HCT116 (cell line): ENCODE data around the gene TRPM6. TPM values are rescaled to one million over a fixed set of nuclear protein-coding genes. Genes with fewer than 3 reads are reported as not detected.

Experiments
- ATAC-seq: fragments of 200-7000 bp; cut with Tn5 transposase; 2 replicates; pipeline ENCODE4 v1.9.1; 2020; ENCODE audit warnings: mild to moderate bottlenecking, moderate library complexity
- BruUV-seq: library from RNA; stranded (reverse); fragments of 400-500 nt; replicated peaks from 2 replicates; lab custom pipeline; 2021; lab: Mats Ljungman, UMichigan
- CTCF ChIA-PET: fragments of 300-600 bp; sonication (Branson Sonifier 250); formaldehyde crosslinking; loops from one replicate; lab custom pipeline; 2021; ENCODE audit warnings: antibody characterized with exemption; lab: Charles Lee
- POLR2A ChIA-PET: fragments of 300-600, 350-600 bp; sonication (Branson Sonifier 250); formaldehyde crosslinking; loops from one replicate; lab custom pipeline; 2021; ENCODE audit warnings: antibody characterized with exemption; lab: Charles Lee
- RAD21 ChIA-PET, 2 experiments: fragments of 300-600 bp; sonication (Branson Sonifier 250); formaldehyde crosslinking; loops; one replicate each; lab custom pipeline; 2023; ENCODE audit warnings: low total read pairs in 2 of 2; ENCODE audit not compliant: uncharacterized antibody in 2 of 2, unreplicated experiment in 2 of 2, low non-redundant PET in 1 of 2; lab: Charles Lee
- DNase-seq: peaks from one replicate; pipeline ENCODE4 v3.0.0-alpha.2; 2010; ENCODE audit warnings: low read depth, low spot score
- H2AFZ ChIP-seq: fragments of 200-600 bp; shearing (Covaris generic), sonication (generic); 2 replicates; pipeline ENCODE4 v1.6.1; 2017; ENCODE audit warnings: low read depth, mixed run types, mixed read lengths, antibody characterized with exemption, low read length; ENCODE audit not compliant: poor library complexity, severe bottlenecking
- H3K27ac ChIP-seq: 2 replicates; pipeline ENCODE4 v1.5.1; 2012; ENCODE audit warnings: low read depth, low read length
- H3K27me3 ChIP-seq: fragments of 200-600 bp; sonication (generic); 2 replicates; pipeline ENCODE4 v1.6.1; 2016; ENCODE audit warnings: mixed run types, low read length, mixed read lengths; ENCODE audit not compliant: insufficient read depth
- H3K36me3 ChIP-seq, 2 experiments: fragments of 200-500 bp in 1 of 2; fragments of 200-600 bp in 1 of 2; sonication (Bioruptor generic) in 1 of 2; sonication (generic) in 1 of 2; 2 replicates each; pipeline versions ENCODE4 v1.5.1 to v1.6.1; 2014 to 2016; ENCODE audit warnings: low read length in 2 of 2, inconsistent platforms in 1 of 2, mixed read lengths in 1 of 2, mixed run types in 1 of 2; ENCODE audit not compliant: insufficient read depth in 2 of 2, control insufficient read depth in 1 of 2
- H3K4me1 ChIP-seq, 2 experiments: fragments of 200-600 bp in 1 of 2; sonication (generic) in 1 of 2; 2 replicates each; pipeline versions ENCODE4 v1.5.1 to v1.6.1; 2012 to 2017; ENCODE audit warnings: low read length in 2 of 2, inconsistent platforms in 1 of 2, mild to moderate bottlenecking in 1 of 2, mixed read lengths in 1 of 2, mixed run types in 1 of 2, moderate library complexity in 1 of 2; ENCODE audit not compliant: insufficient read depth in 2 of 2, control insufficient read depth in 1 of 2
- H3K4me2 ChIP-seq: fragments of 200-600 bp; sonication (generic); 2 replicates; pipeline ENCODE4 v1.6.1; 2017; ENCODE audit warnings: mixed run types, low read length, mixed read lengths
- H3K4me3 ChIP-seq, 2 experiments: fragments of 200-600 bp in 1 of 2; sonication (generic) in 1 of 2; replicated peaks in 1 of 2; 2 replicates each; pipeline ENCODE4 v1.5.1; 2011 to 2016; ENCODE audit warnings: low read length in 2 of 2, control low read depth in 1 of 2, low read depth in 1 of 2, mild to moderate bottlenecking in 1 of 2, mixed read lengths in 1 of 2, mixed run types in 1 of 2
- H3K79me2 ChIP-seq: fragments of 200-600 bp; sonication (generic); 2 replicates; pipeline ENCODE4 v1.6.1; 2017; ENCODE audit warnings: mild to moderate bottlenecking, mixed run types, low read length, moderate library complexity, mixed read lengths; ENCODE audit not compliant: insufficient read depth
- H3K9ac ChIP-seq: fragments of 200-600 bp; sonication (generic); 2 replicates; pipeline ENCODE4 v1.6.1; 2016; ENCODE audit warnings: low read length, mixed read lengths
- H3K9me2 ChIP-seq: fragments of 200-600 bp; sonication (generic), shearing (Covaris generic); 2 replicates; pipeline ENCODE4 v1.6.1; 2017; ENCODE audit warnings: mixed run types, mild to moderate bottlenecking, moderate library complexity; ENCODE audit not compliant: insufficient read depth
- H3K9me3 ChIP-seq, 2 experiments: fragments of 200-500 bp in 1 of 2; fragments of 200-600 bp in 1 of 2; sonication (Bioruptor generic) in 1 of 2; sonication (generic) in 1 of 2; 2 replicates each; pipeline ENCODE4 v1.6.1; 2014 to 2017; ENCODE audit warnings: low read length in 2 of 2, mixed read lengths in 2 of 2, inconsistent platforms in 1 of 2, low read depth in 1 of 2, mild to moderate bottlenecking in 1 of 2, mixed run types in 1 of 2, moderate library complexity in 1 of 2; ENCODE audit not compliant: control insufficient read depth in 1 of 2, insufficient read depth in 1 of 2
- H4K20me1 ChIP-seq: fragments of 200-600 bp; sonication (generic), shearing (Covaris generic); 2 replicates; pipeline ENCODE4 v1.6.1; 2017; ENCODE audit warnings: mixed run types, mild to moderate bottlenecking, moderate library complexity; ENCODE audit not compliant: insufficient read depth
- ELF1 ChIP-seq: IDR thresholded peaks from 2 replicates; pipeline ENCODE4 v1.6.1; 2012; ENCODE audit warnings: low read depth, borderline replicate concordance
- EZH2 ChIP-seq: fragments of 200-600 bp; sonication (generic); IDR thresholded peaks from 2 replicates; pipeline ENCODE4 v1.6.1; 2017; ENCODE audit warnings: antibody characterized with exemption, mixed run types
- EZH2phosphoT487 ChIP-seq: fragments of 200-600 bp; IDR thresholded peaks from 2 replicates; pipeline ENCODE4 v1.6.1; 2018; ENCODE audit warnings: antibody characterized with exemption, borderline replicate concordance
- RAD21 ChIP-seq: IDR thresholded peaks from 2 replicates; pipeline ENCODE4 v1.6.1; 2012; ENCODE audit warnings: low read depth, mild to moderate bottlenecking
- SP1 ChIP-seq: IDR thresholded peaks from 2 replicates; pipeline ENCODE4 v1.6.1; 2012; ENCODE audit warnings: low read depth
- TCF7L2 ChIP-seq: IDR thresholded peaks from 2 replicates; pipeline ENCODE4 v1.7.0; 2011; ENCODE audit warnings: borderline replicate concordance, inconsistent platforms; ENCODE audit not compliant: insufficient read depth, insufficient read length; ENCODE audit errors: extremely low read depth
- ZFX ChIP-seq: fragments of 450-650 bp; IDR thresholded peaks from 2 replicates; pipeline ENCODE4 v1.6.1; 2017
- ZNF274 ChIP-seq: fragments of 200-500 bp; sonication (Bioruptor generic); IDR thresholded peaks from 2 replicates; pipeline ENCODE4 v1.6.1; 2014; ENCODE audit warnings: mild to moderate bottlenecking, low read depth, low read length, inconsistent platforms
- intact Hi-C: fragments of 100-400 bp; cut with micrococcal nuclease; formaldehyde crosslinking; loops from 2 replicates; pipeline ENCODE4 v1.10.0; 2022
- total RNA-seq: library from RNA; stranded (reverse); gene quantifications from one replicate; pipeline ENCODE4 v1.2.1, GENCODE V29; 2021; ENCODE audit not compliant: unreplicated experiment
- TF ChIP-seq, protein P1 (sequence below), 3 experiments: fragments of 200-600 bp in 1 of 3; sonication (generic) in 1 of 3; IDR thresholded peaks in 2 of 3; conservative IDR thresholded peaks in 1 of 3; 2 replicates each; pipeline ENCODE4 v1.5.1; 2012 to 2017; ENCODE audit warnings: low read depth in 2 of 3, low read length in 2 of 3, antibody characterized with exemption in 1 of 3, borderline replicate concordance in 1 of 3, control low read depth in 1 of 3, mild to moderate bottlenecking in 1 of 3, mixed read lengths in 1 of 3, mixed run types in 1 of 3, moderate library complexity in 1 of 3; ENCODE audit not compliant: insufficient read depth in 1 of 3
- TF ChIP-seq, protein P2 (sequence below): IDR thresholded peaks from 2 replicates; pipeline ENCODE4 v1.6.1; 2012
- TF ChIP-seq, protein P3 (sequence below): IDR thresholded peaks from 2 replicates; pipeline ENCODE4 v1.6.1; 2012

Gene TRPM6
- total RNA-seq, 1 experiment from 2014 or later: 0.44 TPM

DNA sequence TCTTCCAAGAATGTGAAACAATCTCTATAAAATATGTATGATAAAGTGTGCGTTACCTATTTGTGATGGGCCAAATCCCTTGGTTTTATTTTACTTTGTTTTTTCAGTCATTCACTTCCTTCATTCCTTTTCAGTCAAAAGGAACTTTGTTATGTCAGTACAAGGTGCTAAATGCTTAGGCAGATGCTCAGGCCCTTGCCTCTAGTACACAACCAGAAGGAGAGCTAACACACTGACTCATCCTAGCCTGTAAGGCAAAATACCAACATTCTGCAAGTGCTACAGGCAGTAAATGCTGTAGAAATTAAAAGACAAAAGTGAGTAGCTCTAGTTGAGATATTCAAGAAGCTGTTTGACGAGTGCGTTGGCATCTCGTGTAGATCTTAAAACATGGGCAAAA lies 49.4 kb downstream of the TRPM6 start:
- DNase-seq (no peak), ATAC-seq (no peak)
- CTCF ChIA-PET: no interaction called here

DNA sequence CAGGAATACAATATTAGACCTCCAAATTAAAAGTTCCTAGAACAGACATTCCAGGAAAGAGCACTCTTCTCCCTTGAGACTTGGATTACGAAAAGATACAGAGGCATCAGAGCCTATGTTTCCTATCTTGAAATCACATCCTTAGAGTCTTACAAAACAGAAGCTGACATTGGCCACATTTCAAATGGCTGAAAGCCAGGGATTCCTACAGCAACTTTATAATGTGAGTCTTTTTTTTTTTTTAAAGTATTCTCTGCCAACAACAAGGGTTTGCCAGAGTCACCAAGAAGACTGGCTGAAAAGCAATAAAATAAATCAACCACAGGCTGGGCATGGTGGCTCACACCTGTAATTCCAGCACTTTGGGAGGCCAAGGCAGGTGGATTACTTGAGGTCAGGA lies 63.1 kb downstream of the TRPM6 start:
- no peak overlapping the region for H2AFZ ChIP-seq
- no peaks in the 10 kb centered on the region for H3K9me3 ChIP-seq
- TF ChIP-seq, protein P1, sequence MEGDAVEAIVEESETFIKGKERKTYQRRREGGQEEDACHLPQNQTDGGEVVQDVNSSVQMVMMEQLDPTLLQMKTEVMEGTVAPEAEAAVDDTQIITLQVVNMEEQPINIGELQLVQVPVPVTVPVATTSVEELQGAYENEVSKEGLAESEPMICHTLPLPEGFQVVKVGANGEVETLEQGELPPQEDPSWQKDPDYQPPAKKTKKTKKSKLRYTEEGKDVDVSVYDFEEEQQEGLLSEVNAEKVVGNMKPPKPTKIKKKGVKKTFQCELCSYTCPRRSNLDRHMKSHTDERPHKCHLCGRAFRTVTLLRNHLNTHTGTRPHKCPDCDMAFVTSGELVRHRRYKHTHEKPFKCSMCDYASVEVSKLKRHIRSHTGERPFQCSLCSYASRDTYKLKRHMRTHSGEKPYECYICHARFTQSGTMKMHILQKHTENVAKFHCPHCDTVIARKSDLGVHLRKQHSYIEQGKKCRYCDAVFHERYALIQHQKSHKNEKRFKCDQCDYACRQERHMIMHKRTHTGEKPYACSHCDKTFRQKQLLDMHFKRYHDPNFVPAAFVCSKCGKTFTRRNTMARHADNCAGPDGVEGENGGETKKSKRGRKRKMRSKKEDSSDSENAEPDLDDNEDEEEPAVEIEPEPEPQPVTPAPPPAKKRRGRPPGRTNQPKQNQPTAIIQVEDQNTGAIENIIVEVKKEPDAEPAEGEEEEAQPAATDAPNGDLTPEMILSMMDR (IDR thresholded peaks at IDR 0.05 in 2 of 3, conservative IDR thresholded peaks at IDR 0.05 in 1 of 3; ENCODE audit: borderline replicate concordance in 1 of 3, insufficient read depth in 1 of 3, low read depth in 2 of 3, low read length in 2 of 3): no peak
- TF ChIP-seq EZH2: no peak
- TF ChIP-seq, protein P2, sequence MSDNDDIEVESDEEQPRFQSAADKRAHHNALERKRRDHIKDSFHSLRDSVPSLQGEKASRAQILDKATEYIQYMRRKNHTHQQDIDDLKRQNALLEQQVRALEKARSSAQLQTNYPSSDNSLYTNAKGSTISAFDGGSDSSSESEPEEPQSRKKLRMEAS: no peak
- no peak for TF ChIP-seq EZH2phosphoT487
- no peak for TF ChIP-seq RAD21
- no peak for TF ChIP-seq TCF7L2
- TF ChIP-seq ELF1: no peak
- TF ChIP-seq ZFX: no peak
- no peak for TF ChIP-seq ZNF274
- TF ChIP-seq, protein P3, sequence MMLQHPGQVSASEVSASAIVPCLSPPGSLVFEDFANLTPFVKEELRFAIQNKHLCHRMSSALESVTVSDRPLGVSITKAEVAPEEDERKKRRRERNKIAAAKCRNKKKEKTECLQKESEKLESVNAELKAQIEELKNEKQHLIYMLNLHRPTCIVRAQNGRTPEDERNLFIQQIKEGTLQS: no peak
- H3K79me2 ChIP-seq: no peaks in the 10 kb centered on the region
- no peaks in the 10 kb centered on the region for H3K4me1 ChIP-seq
- no peaks in the 10 kb centered on the region for H3K27me3 ChIP-seq
- no peak overlapping the region for H3K4me3 ChIP-seq
- no peaks in the 10 kb centered on the region for H4K20me1 ChIP-seq
- CTCF ChIA-PET: no interaction called here
- H3K27ac ChIP-seq: no peak overlapping the region
- no TSS peak for BruUV-seq
- H3K36me3 ChIP-seq: no peaks in the 10 kb centered on the region
- H3K9me2 ChIP-seq: no peaks in the 10 kb centered on the region
- no peak overlapping the region for H3K4me2 ChIP-seq
- POLR2A ChIA-PET: no interaction called here
- H3K9ac ChIP-seq: no peak overlapping the region
- no peak for DNase-seq
- no peak for ATAC-seq
- RAD21 ChIA-PET: no interaction called here
- intact Hi-C loops: no loop called here

More for the DNA sequence above, 49.4 kb downstream of the TRPM6 start:
- BruUV-seq: no TSS peak
- no peaks in the 10 kb centered on the region for H3K27me3 ChIP-seq
- ChIA-PET POLR2A (no interaction called here), RAD21 (no interaction called here)
- H4K20me1 ChIP-seq: no peaks in the 10 kb centered on the region
- H3K9me3 ChIP-seq: no peaks in the 10 kb centered on the region
- TF ChIP-seq SP1: no peak
- no peaks in the 10 kb centered on the region for H3K79me2 ChIP-seq
- H3K36me3 ChIP-seq: no peaks in the 10 kb centered on the region
- H3K4me2 ChIP-seq: no peak overlapping the region
- no peak overlapping the region for H3K9ac ChIP-seq
- no peaks in the 10 kb centered on the region for H3K9me2 ChIP-seq
- intact Hi-C loops: no loop called here
- H2AFZ ChIP-seq: no peak overlapping the region
- no peaks in the 10 kb centered on the region for H3K4me1 ChIP-seq
- H3K27ac ChIP-seq: no peak overlapping the region
- H3K4me3 ChIP-seq: no peak overlapping the region
